HL-60 (cell line): Measurements from ENCODE around the gene C11orf71.

Source experiments
- GABPA ChIP-seq: IDR thresholded peaks from 2 replicates; pipeline ENCODE4 v1.6.1; 2012; ENCODE audit warnings: low read depth
- POLR2AphosphoS5 ChIP-seq: IDR thresholded peaks from 2 replicates; pipeline ENCODE4 v1.6.1; 2012; ENCODE audit warnings: low read depth
- SPI1 ChIP-seq: IDR thresholded peaks from 2 replicates; pipeline ENCODE4 v1.6.1; 2012; ENCODE audit warnings: low read depth, mild to moderate bottlenecking, borderline replicate concordance
- TF ChIP-seq, protein P1 (sequence below): IDR thresholded peaks from one replicate; pipeline ENCODE4 v1.5.1; 2011; ENCODE audit warnings: low read length, control low read depth, inconsistent platforms; ENCODE audit not compliant: insufficient read depth
- TF ChIP-seq, protein P2 (sequence below): IDR thresholded peaks from 2 replicates; pipeline ENCODE4 v1.6.1; 2012; ENCODE audit warnings: low read depth; ENCODE audit not compliant: insufficient replicate concordance

DNA sequence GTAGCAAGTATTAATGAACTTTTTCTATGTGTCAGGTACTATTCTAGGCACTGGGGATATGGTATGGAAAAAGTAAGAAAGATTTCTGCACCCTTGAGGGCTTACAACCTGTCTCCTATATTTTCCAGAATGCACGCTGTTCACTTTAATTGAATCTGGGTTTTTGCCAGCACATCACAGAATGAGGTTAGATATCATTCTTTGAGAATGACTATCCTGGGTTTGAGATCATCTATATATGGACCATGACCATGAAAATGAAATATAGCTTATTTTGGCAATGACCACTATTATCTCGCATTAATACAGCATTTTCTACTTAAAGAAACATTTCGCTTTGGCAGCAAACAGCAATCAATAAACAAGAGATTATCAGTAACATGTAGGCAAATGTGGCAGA lies 46.9 kb downstream of the C11orf71 start:
- TF ChIP-seq, protein P1, sequence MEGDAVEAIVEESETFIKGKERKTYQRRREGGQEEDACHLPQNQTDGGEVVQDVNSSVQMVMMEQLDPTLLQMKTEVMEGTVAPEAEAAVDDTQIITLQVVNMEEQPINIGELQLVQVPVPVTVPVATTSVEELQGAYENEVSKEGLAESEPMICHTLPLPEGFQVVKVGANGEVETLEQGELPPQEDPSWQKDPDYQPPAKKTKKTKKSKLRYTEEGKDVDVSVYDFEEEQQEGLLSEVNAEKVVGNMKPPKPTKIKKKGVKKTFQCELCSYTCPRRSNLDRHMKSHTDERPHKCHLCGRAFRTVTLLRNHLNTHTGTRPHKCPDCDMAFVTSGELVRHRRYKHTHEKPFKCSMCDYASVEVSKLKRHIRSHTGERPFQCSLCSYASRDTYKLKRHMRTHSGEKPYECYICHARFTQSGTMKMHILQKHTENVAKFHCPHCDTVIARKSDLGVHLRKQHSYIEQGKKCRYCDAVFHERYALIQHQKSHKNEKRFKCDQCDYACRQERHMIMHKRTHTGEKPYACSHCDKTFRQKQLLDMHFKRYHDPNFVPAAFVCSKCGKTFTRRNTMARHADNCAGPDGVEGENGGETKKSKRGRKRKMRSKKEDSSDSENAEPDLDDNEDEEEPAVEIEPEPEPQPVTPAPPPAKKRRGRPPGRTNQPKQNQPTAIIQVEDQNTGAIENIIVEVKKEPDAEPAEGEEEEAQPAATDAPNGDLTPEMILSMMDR = no peak
- TF ChIP-seq, protein P2, sequence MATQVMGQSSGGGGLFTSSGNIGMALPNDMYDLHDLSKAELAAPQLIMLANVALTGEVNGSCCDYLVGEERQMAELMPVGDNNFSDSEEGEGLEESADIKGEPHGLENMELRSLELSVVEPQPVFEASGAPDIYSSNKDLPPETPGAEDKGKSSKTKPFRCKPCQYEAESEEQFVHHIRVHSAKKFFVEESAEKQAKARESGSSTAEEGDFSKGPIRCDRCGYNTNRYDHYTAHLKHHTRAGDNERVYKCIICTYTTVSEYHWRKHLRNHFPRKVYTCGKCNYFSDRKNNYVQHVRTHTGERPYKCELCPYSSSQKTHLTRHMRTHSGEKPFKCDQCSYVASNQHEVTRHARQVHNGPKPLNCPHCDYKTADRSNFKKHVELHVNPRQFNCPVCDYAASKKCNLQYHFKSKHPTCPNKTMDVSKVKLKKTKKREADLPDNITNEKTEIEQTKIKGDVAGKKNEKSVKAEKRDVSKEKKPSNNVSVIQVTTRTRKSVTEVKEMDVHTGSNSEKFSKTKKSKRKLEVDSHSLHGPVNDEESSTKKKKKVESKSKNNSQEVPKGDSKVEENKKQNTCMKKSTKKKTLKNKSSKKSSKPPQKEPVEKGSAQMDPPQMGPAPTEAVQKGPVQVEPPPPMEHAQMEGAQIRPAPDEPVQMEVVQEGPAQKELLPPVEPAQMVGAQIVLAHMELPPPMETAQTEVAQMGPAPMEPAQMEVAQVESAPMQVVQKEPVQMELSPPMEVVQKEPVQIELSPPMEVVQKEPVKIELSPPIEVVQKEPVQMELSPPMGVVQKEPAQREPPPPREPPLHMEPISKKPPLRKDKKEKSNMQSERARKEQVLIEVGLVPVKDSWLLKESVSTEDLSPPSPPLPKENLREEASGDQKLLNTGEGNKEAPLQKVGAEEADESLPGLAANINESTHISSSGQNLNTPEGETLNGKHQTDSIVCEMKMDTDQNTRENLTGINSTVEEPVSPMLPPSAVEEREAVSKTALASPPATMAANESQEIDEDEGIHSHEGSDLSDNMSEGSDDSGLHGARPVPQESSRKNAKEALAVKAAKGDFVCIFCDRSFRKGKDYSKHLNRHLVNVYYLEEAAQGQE = no peak
- TF ChIP-seq POLR2AphosphoS5 = no peak
- TF ChIP-seq GABPA = no peak
- TF ChIP-seq SPI1 = no peak
